ENCODE results near the gene FKBP7.

DNA sequence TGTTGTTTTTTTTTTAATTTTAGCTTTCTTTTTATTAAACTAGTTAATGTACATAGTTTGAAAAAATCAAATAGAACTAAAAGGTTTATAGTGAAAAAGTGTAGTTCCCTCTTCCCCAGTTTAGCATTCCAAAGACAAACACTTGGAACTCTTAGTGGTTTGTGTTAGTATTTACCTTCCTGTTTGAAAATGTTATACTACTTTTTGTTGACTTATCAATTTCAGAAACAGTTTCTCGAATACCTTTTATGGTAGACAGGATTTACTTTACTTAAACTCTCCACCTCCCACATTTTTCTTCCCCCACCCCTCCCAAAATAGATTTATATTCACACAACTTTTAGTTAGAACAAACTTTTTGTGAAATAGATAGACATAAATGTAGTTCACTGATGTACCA is 28.5 kb upstream of the FKBP7 start:
- TF ChIP-seq POLR2AphosphoS5 (IDR thresholded peaks at IDR 0.05; ENCODE audit: low read depth, low read length) (no peak), SIN3A (IDR thresholded peaks at IDR 0.05; ENCODE audit: borderline replicate concordance, insufficient read depth, low read length) (no peak)
- TF ChIP-seq, protein P1, sequence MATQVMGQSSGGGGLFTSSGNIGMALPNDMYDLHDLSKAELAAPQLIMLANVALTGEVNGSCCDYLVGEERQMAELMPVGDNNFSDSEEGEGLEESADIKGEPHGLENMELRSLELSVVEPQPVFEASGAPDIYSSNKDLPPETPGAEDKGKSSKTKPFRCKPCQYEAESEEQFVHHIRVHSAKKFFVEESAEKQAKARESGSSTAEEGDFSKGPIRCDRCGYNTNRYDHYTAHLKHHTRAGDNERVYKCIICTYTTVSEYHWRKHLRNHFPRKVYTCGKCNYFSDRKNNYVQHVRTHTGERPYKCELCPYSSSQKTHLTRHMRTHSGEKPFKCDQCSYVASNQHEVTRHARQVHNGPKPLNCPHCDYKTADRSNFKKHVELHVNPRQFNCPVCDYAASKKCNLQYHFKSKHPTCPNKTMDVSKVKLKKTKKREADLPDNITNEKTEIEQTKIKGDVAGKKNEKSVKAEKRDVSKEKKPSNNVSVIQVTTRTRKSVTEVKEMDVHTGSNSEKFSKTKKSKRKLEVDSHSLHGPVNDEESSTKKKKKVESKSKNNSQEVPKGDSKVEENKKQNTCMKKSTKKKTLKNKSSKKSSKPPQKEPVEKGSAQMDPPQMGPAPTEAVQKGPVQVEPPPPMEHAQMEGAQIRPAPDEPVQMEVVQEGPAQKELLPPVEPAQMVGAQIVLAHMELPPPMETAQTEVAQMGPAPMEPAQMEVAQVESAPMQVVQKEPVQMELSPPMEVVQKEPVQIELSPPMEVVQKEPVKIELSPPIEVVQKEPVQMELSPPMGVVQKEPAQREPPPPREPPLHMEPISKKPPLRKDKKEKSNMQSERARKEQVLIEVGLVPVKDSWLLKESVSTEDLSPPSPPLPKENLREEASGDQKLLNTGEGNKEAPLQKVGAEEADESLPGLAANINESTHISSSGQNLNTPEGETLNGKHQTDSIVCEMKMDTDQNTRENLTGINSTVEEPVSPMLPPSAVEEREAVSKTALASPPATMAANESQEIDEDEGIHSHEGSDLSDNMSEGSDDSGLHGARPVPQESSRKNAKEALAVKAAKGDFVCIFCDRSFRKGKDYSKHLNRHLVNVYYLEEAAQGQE (IDR thresholded peaks at IDR 0.05; ENCODE audit: insufficient read depth in 1 of 2, low read depth in 2 of 2, low read length in 2 of 2), result no peak

All from PFSK-1 (cell line).